CD1c-positive myeloid dendritic cell (primary cell): ENCODE measurements around the gene EVL.
A peak's percentile ranks its signal among the peaks of the same experiment; 100 is the strongest.

Experiments
- DNase-seq: peaks from one replicate; pipeline ENCODE4 v3.0.0-alpha.2; 2016; ENCODE audit errors: extremely low spot score

The EVL gene

DNA sequence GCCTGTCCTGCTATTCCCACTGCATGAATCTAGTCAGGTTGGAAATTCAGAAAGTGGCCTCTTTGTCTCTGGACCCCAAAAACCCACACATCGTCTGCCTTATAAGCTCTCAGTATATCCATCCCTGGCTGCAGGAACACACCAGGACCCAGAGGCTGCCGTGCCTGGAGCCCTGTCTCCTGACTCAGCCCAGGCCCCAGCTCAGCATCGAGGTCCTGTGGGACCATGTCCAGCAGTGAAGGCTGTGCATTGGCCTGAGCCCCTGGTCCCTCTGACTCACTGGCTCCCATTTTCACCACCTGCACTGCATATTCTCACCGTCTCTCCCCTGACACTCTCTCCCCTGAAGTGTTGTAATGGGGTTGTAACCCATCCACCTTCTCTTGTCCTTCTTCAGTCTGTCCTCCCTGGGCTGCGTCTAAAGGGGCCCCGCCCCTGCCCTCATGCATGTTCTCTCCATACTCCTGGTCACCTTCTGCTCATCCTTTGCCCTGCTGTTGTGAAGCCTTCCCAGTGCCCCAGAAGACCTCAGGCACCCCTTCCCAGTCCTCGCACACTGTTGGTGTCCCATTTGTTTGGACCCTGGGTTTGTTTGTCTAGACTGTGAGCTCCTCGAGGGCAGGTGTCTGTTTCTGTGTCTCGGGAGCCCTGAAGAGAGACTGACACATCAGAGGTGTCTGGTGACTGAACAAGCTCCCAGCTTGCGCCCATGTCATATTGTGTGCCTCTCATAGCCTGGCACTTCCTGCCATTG lies 43.8 kb downstream of the EVL start:
- DNase-seq = no peak

DNA sequence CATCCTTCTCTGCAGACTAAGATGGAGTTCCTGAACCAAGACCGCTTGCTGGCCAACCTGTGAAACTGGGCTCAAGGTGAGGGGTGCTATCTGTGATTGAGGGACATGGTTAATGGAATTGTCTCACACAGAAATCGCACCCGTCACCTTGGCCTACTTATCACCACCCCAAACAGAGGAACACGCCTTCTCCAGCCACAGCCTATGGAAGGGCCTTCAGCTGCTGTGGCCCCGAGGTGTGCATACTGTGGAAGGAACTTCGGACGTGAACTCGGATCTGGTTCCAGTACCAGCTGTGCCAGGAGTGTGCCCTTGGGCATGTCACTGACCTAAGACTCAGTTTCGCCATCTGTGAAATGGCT lies 44.4 kb downstream of the EVL start:
- DNase-seq = no peak

DNA sequence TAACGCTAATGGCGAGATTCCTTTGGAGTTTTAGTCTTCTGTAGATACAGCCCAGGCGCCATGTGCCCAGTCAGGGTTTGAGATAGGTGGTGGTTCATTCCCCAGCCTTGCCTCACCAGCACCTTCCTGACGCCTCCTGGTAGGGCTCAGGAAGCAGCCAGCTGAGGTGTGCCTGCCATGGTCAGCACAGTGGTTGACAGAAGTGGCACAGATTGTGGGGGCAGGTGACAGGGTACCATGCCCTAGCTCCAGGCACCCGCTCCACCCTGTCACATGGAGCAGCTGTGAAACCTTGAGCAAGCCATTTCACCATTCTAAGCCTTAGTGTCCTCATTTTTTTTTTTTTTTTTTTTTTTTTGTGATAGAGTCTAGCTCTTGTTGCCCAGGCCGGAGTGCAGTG lies 45.6 kb downstream of the EVL start:
- DNase-seq = no peak

DNA sequence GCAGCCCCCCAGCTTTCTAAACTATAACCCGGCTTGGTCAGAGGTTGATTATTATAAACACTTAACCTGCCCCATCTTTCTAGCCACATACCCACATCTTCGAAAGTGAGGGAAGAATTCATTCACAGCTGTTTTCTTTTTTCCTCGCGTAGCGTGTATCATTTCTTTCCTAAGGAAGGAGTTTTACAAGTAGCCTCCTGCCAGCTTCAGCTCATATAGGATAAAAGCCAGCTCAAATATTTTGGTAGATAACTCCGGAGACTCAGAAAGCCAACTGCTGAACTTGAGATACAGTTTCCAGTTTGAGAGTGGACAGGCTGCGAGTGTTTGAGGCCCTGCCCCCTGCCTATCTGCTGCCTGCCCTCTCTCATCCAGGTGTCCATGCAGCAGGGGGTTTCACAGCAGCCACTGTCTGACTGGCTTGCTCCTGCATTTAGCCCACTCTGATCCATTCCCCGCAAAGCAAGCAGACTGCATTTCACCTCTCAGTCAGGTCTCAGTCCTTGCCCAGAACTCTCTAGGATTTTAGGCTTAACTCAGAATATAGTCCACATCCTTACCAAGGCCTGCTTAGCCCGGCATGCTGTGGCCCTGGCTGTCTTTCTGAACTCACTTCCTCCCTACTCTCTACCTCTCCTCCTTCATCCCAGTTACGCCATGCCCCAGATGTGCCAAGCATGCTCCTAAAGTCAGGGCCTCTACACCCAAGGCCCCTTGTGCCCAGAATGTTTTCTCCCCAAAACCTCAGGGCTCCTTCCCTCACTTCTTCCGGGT lies 46.9 kb downstream of the EVL start:
- no peak for DNase-seq

DNA sequence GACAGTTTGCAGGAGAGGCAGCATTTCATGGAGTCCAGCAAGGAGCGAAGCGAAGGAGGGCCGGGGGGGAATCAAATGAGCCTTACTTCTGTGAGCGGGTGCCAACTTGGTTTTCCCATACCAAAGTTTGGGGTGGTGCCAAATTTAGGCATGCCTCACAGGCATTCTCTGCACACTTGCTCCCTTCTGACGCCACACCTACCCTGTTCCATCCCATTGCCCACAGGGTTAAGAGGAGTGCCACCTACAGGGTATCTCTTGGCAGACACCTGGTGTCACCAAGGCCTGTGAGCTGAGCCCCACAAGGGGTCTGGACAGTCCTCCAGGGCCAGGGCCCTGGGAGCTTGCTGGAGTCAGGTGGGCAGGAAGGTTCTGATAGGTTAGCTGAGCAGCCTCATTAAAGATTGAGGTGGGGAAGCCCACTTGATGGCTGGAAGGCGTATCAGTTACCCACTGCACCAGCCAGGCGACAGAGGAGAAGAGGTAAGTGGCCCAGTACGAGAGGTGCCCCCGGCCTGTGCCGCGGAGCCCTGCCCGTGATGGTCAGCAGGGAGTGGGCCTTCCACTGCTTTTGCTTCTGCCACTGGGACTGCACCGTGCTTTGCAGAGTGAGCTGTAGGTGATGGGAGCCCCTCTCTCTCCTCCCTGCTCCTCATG lies 49.0 kb downstream of the EVL start:
- DNase-seq = no peak

DNA sequence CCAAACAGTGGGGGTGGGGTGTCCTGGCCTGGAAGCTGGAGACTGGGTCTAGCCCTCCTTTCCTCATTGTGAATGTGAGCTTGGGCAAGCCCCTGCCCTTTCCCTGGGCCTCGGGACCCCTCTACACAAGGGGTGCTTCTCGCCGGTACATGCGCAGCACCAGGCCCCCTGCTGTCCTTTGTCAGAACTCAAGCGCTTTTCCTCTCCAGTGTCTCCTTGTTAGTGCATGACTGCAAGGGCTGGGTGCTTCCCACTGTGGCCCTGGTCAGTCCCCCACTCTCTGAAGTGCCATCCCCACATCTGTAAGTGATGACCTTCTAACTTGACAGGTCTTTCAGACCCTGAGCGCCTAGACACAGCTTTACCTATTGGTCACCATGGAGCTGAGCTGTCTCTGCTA lies 50.0 kb downstream of the EVL start:
- no peak for DNase-seq

DNA sequence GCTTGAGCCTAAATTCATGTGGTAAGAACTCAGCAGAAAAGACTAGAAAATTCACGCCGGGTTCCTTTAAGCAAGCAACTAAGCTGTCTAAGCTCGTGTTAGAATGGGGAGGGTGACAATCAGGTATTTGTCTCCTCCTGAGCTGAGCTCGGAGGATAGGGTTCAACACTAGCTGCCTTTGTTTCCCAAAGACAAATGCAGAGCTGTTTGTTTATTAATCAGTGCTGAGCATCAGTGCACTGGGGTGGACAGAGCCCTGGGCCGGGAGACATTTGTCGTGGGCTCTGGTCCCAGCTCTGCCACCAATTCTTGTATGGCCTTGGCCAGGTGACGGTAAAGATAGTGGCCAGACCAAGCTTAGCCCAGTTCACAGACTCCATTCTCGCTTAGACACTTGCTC lies 50.5 kb downstream of the EVL start:
- DNase-seq = no peak

DNA sequence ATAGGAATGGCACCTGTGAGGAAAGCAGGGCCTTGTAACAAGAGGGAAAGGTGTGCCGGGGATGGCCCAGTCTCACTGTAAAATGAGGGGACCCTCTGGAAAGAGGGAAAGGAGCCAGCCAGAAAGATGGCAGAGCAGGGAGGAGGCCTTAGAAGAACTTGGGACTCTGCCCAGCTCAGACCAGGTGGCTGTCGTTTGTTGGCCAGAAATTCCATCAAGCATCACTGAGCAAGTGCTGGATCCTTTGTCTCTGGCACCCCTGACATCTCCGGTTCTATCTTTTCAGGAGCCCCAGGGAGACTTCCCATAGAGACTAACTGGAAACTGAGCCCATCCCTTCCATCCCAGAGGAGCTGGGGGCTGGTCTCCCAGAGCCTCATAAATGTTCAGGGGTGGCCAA lies 50.9 kb downstream of the EVL start:
- DNase-seq = no peak

DNA sequence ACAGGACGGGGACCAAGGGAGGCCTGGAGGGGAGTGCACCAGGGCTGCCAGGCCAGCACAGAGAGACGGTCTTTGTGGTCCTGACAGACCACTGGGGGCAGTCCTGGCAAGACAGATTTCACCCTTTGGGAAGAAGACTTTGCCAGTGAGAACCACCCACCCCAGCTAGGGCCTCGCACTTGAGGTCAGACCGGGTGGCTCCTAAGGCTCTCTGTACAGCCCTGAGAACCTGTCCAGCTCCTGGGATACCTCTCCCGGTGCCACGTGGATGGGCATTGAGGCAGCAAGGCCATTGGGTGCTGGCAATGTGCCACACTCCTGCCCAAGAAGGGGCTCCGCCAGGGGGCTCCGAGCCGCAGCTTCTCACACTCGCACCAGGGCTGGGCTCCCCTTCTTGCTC lies 51.8 kb downstream of the EVL start:
- no peak for DNase-seq

DNA sequence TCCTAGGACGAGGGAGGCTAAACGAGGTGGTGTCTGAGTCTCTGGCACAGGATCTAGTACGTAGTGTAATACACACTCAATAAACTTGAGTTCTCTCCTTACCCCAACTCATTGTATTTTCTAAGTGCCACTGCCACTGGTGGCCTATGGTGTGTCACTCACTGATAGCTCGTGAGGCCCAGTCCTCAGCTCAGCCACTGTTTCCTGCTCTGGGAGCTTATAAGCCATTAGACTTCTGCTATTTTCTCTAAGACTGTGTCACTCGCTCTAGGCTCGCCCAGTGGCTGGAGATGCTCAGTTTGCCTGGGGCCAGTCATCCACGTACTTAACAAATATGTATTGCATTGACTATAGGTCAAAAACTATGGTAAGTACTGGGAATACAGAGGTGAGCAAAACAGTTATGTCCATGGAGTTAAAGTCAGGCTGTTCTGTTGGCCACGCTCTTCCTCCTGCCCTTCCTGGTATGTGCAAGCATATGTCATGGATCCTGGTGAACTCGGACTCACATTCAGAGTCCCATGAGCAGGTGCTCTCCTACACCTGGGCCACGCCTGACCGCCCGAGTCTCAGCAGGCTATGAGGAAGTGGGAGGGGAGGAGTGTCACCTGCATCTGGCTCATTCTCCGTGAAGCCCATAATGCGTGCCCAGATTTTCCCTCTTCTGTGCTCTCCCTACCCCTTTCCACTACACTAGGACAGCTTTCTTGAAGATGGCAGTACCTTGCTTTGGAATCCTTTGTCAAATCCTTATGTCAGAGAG lies 52.6 kb downstream of the EVL start:
- peak; percentile 20 for DNase-seq

DNA sequence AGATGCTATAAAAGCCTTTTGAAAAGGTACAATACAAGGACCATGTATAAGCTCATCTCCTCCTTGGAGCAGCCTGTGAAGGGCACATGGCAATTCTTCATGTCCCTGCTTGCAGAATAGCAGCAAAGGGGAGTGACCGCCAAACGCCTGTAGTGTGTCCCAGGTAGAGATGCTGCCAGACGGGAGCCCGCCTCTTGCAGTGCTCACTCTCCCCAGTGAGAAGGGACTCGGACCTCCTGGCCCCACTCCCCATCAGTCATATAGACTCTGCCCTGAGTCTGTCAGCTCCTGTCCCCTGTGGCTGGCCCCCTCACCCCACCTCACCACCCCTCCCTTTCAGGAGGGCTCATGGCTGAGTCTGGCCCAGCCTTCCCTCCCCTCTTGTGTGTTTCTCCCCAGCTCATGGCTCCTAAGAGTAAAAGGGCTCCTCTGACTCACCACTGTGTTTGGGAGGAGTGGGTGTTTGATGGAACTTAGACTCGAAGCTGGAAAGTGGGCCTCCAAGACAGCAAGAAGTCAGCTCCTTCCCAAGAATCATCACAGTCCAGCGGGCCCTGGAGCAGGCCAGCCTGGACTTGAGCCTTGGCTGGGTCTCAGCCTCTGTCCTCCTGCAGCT lies 53.3 kb downstream of the EVL start:
- DNase-seq = no peak

DNA sequence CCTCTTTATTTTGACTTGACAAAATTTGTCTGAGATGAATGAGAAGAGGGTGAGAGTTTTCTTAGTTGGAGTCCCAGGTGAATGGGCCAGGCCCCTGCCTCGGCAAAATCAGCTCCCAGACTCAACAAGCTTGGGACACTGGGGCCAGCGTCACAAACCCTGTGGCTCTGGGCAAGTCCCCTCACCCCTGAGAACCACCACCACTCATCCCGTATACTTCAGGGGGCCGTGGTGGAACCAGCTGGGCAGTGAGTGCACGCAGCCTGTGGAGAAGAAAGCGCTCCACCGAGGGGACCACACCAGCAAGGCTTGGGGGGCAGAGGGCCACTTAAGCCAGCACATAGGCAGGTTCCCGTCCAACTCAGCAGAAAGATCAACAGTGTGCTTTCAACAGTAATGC lies 54.0 kb downstream of the EVL start:
- DNase-seq = no peak

DNA sequence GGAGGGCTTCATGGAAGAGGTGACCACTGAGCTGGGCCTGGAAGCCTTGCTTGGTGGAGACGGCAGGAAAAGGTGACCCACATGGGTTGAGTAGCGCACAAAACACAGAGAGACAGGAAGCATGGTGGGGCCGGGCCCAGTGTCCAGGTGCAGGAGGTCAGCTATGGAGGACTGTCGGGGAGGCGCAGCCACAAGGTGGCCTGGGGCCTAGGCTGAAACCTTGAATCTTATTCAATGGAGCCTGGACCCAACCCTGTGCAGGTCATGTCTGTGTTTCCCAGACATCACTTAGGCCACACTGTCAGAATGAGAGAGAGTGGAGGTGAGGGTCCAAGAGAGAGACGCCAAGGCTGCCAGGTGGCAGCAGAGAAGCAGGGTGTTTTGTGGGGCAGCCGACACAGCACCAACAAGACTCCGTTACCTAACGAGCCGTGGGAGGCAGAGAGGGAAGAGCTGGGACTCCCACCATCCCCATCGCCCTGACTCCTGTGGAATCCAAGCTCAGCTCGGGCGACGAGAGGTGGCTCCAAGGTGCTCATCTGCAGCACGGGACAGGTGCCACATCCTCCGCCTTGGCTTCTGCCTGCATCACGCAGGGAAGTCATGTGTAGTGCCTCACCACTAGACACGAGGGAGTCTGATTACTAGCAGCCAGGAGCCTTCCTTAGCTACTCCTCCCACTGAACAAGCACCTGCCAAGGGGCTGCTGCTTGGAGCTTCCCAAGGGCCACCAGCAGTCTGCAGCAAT lies 55.5 kb downstream of the EVL start:
- no peak for DNase-seq

DNA sequence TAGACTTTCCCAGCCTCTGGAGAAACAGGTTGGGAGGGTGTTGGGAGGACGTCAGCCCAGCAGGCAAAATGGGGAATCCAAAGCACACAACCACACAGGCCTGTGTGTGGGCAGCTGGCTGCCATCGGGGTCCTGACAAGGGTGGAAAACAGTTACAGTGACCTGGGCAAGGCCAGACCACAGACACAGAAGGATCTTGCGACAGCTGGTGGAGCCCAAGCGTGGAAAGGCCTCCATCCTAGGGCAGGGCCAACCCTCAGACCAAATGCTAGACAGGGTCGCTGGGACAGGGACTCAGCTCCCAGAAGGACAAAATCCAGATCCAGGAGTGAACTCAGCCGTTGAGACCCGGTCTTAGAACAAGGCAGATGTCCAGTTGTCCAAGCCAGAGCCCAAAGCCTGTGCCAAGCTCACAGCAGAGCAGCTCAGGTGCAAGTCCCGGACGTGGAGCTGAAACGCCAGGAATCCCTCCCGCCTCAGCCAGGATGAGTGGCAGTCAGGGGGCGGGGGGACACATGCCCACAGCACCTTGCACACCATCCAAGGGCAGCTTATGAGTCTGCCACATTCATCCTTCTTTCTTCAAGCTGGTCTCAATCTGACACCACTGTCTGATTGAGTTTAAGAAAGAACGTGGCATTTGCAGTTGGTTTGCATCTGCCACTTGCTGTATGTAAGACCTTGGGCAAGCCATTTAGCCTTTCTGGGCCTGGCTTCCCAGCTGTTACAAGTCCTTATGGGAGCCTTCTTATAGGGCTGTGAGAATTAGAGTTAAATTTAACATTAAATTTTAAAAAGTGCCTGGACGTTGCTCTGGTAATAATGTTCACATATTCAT lies 56.6 kb downstream of the EVL start:
- DNase-seq = no peak

DNA sequence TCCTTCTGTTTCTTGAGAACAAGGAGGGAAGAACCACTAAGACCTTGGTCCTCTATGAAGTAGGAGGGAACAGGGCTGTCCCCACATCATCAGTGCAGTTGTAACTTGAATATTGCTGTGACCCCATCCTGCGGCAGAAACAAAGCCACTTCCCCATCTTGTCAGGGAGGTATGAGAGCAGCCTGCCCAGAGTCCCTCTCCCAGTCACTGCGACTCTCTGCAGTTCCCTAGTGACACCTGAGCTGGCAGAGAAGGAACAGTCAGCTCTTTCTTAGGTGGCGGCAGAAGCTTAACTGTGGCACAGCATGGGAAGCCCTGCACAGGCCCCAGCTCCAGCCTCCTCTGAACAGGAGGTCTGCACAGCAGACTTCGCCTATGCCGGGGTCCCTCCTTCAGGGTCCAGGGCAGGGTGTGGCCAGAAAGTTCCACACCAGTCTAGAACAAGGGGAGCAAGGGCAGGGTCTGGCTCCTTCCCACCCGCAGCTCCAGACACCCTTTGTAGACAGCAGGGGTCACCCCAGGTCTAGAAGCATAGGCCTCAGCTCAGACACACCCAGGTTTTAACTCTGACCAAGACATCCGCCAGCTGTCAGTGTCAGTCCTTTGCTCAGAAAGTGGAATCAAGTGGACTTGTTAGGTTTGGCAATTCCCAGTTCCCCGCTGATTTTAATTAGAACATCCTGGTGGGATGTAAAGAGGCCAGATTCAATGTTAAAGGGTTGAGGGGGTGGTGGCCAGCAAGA lies 57.4 kb downstream of the EVL start:
- DNase-seq = no peak

DNA sequence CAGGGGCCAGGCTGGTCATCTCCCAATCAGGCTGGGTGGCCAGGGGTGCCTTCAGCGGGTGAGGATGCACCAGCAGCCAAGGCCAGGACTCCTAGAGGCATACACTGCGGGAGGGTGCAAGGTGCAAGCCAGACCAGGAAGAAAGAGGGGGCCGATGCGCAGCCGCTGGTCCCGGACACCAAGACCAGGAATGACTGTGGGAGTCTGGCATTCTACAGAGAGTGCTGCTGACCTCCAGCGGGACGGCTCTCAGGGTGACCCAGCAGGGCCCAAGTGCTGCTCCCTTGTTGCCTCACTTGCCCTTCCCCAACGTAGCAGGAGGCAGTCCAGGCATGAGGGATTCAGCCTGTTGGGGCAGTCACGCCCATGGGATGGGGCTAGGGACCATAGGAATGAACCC lies 58.4 kb downstream of the EVL start:
- no peak for DNase-seq

DNA sequence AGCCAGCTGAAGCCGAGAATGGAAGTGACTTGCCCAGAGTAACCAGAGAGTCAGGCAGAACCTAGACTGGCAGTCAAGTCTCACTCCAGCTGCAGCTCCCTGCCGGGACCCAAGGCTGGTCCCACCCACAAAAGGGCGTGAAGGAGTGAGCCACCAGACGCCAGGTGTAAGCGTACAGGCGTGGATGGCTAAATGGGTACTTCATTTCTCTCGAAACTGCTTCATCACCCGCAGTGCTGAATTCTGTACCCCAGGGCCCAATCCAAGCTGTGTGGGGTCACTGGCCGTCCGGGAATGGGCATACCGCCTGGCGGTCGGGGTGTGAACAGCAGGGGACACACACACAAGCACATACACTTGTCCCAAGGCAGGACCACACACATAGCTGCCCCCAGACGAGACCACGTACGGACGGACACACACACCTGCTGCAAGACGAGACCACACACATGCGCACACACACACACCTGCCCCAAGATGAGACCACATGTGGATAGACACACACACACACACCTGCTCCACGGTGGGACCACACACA lies 59.4 kb downstream of the EVL start:
- no peak for DNase-seq

DNA sequence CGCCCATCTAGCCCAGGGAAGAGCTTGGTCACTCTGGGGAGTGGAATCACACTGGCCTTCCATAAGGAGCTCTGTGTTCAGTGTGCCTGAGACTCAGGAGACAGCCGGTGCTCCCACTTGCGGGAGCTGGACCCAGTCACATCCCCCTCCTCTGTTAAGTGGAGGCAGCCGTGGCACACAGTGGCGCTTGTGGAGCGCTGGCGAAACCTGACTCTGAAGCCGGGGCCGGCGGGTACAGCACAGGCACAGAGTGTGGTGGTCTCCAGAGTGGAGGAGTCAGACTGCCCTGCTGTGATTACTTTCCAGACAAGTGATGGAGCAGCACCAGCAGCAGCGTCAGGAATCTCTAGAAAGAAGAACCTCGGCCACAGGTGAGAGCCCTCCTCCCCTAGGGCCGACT lies 61.2 kb downstream of the EVL start:
- DNase-seq = no peak

DNA sequence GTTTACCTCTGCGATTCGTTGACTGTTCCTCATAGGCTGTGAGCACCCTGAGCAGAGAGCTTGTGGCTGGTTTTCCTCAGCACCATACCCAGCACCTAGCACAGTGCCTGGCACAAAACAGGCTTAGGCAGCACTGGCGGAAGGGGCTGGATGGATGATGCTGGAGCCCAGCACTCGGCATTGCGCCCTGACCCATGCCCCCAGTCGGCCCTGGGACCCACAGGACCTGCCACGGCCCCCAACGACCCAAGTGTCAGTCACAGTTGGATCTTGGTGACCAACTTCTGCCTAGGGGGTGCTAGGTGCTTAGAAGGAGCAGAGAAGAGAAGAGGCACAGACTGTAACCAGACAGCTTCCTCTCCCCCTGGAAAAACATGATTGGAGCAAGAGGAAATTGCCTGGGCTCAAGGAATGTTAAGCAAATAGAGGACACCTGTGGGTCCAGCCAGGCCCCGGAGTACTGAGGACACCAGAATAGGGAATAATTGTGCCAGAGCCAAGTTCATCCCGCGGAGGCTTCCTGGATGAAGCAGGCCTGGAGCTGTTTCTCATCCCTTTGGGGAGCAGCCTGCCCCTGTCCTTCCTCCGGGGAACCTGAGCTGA lies 62.7 kb downstream of the EVL start:
- DNase-seq = no peak
